HFF-Myc (cell line): ENCODE data around the gene AGAP3.

Experiments used
- DNase-seq: peaks from one replicate; pipeline ENCODE4 v3.0.0-alpha.2; 2011; ENCODE audit warnings: low read depth; ENCODE audit errors: extremely low read depth
- H3K4me3 ChIP-seq: replicated peaks from 2 replicates; pipeline ENCODE4 v1.5.1; 2011; ENCODE audit warnings: low read depth, mild to moderate bottlenecking, control low read depth, low read length
- TF ChIP-seq, protein P1 (sequence below): IDR thresholded peaks from 2 replicates; pipeline ENCODE4 v1.5.1; 2012; ENCODE audit warnings: mild to moderate bottlenecking, low read depth, low read length, control low read depth; ENCODE audit errors: missing control alignments

AGAP3 gene

DNA sequence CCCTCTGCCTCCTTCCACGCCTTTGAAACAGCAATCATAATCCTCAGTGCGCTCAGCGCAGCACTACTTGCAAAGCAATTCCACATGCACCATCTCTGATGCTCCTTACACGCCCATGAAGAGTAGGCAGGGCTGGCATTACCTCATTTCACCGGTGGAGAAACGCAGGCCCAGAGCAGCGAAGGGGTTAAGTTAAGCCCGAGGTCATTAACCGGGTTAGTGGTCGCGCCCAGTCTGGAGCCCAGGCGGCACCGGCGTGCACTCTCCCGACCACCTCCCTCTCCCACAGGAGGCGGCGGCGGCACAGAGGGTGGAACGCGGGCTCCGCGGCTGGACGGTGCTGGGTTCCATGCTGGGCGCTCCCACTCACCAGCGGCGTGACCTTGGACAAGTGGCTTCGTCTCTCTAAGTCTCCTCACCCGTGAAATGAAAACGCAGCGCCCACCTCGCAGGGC lies 6.2 kb upstream of the AGAP3 start:
- TF ChIP-seq, protein P1, sequence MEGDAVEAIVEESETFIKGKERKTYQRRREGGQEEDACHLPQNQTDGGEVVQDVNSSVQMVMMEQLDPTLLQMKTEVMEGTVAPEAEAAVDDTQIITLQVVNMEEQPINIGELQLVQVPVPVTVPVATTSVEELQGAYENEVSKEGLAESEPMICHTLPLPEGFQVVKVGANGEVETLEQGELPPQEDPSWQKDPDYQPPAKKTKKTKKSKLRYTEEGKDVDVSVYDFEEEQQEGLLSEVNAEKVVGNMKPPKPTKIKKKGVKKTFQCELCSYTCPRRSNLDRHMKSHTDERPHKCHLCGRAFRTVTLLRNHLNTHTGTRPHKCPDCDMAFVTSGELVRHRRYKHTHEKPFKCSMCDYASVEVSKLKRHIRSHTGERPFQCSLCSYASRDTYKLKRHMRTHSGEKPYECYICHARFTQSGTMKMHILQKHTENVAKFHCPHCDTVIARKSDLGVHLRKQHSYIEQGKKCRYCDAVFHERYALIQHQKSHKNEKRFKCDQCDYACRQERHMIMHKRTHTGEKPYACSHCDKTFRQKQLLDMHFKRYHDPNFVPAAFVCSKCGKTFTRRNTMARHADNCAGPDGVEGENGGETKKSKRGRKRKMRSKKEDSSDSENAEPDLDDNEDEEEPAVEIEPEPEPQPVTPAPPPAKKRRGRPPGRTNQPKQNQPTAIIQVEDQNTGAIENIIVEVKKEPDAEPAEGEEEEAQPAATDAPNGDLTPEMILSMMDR: no peak
- no peak for DNase-seq
- peak overlapping the region; percentile 64 for H3K4me3 ChIP-seq

GRCh38 chr7:151080522-151081169 lies 5.6 kb upstream of the AGAP3 start, which contains the start of gene FASTK:
TSS of gene FASTK (minus strand) at chr7:151080809. CDS start at chr7:151080766, 43 bp downstream.
- TF ChIP-seq, protein P1: no peak
- no peak for DNase-seq
- peak within 1 kb of the TSS; percentile 64 for H3K4me3 ChIP-seq

GRCh38 chr7:151081170-151082101 lies 4.8 kb upstream of the AGAP3 start:
- peak overlapping the region; percentile 64 for H3K4me3 ChIP-seq
- DNase-seq: no peak
- TF ChIP-seq, protein P1: no peak

DNA sequence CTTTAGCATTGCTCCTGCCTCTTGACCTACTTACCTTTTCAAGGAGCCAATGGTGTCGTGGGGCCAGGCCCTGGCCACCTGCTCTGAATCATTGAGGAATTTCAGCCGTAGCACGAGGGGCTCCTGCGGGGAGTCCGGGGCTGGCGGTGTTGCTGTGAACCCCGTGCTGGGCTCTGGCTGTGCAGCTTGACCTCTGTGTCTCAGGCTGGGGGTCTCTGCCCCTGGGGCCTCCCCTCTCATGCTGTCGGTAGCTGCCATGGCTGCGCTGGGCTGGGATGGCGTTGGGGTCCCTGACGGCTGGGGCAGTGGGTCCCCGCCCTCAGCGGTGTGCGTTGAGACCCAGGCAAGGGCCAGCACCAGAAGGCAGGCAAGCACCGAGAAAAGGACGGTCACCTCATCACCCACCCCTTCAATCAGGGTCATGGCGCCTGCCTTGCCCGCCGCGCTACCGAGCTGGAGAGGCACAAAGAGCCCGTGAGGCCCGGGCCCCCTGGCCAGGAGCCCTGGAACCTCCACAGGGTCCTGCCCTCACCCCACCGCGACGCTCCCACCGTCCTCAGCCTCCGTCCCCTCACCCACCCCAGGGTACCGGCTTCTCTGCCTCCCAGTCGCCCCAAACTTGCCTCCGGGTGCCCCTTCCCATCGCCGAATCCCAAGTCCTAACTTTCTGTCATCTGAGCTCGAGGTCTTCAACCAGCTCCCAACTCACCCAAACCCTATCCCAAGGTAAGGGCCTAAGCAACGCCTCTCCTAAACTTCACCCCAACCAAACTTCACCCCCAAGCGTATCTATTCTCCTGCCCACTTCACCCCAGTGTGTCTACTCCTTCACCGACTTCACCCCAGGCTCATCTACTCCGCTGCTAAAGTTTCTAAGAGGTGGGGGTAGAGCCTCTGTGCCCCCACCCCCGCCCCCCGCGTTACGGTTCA lies 3.9 kb upstream of the AGAP3 start:
- H3K4me3 ChIP-seq: peak overlapping the region; percentile 64
- TF ChIP-seq, protein P1: no peak

GRCh38 chr7:151083071-151083823 lies 3.0 kb upstream of the AGAP3 start, which contains the start of gene TMUB1:
TSS of gene TMUB1 (minus strand) at chr7:151083493. CDS start at chr7:151082563, 930 bp downstream.
- DNase-seq: no peak
- TF ChIP-seq, protein P1: no peak
- H3K4me3 ChIP-seq: peak within 1 kb of the TSS; percentile 64

More for the DNA sequence above, 3.9 kb upstream of the AGAP3 start:
- no peak for DNase-seq
